ENCODE measurements around the gene LIN9.

The LIN9 gene

DNA sequence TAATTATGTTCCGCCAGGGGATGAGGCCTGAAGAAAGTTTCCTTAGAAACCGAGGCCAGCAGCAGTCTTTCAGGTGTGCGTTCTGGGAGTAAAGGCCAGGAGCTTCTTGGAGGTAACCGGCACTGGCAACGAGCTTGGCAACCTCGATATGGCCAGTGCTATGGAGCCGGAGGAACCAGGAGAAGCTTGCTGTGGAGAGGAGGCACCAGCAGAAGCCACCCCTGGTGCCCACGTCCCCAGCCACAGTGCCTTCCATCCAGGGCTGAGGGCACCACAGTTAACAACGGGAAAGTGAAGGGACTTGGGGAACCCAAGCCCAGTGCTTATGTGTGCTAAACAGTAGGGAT is 41.5 kb upstream of the LIN9 start:
- H3K27ac ChIP-seq (ENCODE audit: low read depth, low read length), result peak overlapping the region; percentile 98
- H3F3A ChIP-seq (ENCODE audit: control insufficient read depth, insufficient read depth), result peaks cover 51% of the 10 kb centered on the region
- no peak for TF ChIP-seq EZH2phosphoT487 (IDR thresholded peaks at IDR 0.05; ENCODE audit: borderline replicate concordance, low read length)
- TF ChIP-seq, protein P1, sequence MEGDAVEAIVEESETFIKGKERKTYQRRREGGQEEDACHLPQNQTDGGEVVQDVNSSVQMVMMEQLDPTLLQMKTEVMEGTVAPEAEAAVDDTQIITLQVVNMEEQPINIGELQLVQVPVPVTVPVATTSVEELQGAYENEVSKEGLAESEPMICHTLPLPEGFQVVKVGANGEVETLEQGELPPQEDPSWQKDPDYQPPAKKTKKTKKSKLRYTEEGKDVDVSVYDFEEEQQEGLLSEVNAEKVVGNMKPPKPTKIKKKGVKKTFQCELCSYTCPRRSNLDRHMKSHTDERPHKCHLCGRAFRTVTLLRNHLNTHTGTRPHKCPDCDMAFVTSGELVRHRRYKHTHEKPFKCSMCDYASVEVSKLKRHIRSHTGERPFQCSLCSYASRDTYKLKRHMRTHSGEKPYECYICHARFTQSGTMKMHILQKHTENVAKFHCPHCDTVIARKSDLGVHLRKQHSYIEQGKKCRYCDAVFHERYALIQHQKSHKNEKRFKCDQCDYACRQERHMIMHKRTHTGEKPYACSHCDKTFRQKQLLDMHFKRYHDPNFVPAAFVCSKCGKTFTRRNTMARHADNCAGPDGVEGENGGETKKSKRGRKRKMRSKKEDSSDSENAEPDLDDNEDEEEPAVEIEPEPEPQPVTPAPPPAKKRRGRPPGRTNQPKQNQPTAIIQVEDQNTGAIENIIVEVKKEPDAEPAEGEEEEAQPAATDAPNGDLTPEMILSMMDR (IDR thresholded peaks at IDR 0.05; ENCODE audit: low read depth, low read length, poor library complexity, severe bottlenecking), result no peak
- H3K9me2 ChIP-seq (replicated peaks; ENCODE audit: control insufficient read depth, low read length), result no peaks in the 10 kb centered on the region
- H3K4me1 ChIP-seq (ENCODE audit: control insufficient read depth, low read length), result peaks cover 80% of the 10 kb centered on the region
- no peaks in the 10 kb centered on the region for H3K79me2 ChIP-seq (ENCODE audit: control insufficient read depth, low read length)
- H4K20me1 ChIP-seq (ENCODE audit: control insufficient read depth, insufficient read depth, low read depth, low read length), result no peaks in the 10 kb centered on the region
- H3K4me3 ChIP-seq (ENCODE audit: low read length), result peak overlapping the region; percentile 65
- H3K27me3 ChIP-seq (ENCODE audit: control insufficient read depth, low read length), result no peaks in the 10 kb centered on the region
- peaks cover 22% of the 10 kb centered on the region for H3K36me3 ChIP-seq (ENCODE audit: control insufficient read depth, low read length)
- H3K9me3 ChIP-seq (ENCODE audit: control insufficient read depth, insufficient read depth, low read length), result no peaks in the 10 kb centered on the region
- H3K4me2 ChIP-seq (ENCODE audit: low read length), result peak overlapping the region; percentile 85

GRCh38 chr1:226349801-226350518 is 41.0 kb upstream of the LIN9 start:
- Histone ChIP-seq H3K27ac (ENCODE audit: low read depth, low read length) (peak overlapping the region; percentile 98), H3F3A (ENCODE audit: control insufficient read depth, insufficient read depth) (peaks cover 48% of the 10 kb centered on the region), H3K4me2 (ENCODE audit: low read length) (peak overlapping the region; percentile 85), H3K9me2 (replicated peaks; ENCODE audit: control insufficient read depth, low read length) (no peaks in the 10 kb centered on the region), H3K9me3 (ENCODE audit: control insufficient read depth, insufficient read depth, low read length) (no peaks in the 10 kb centered on the region), H3K79me2 (ENCODE audit: control insufficient read depth, low read length) (no peaks in the 10 kb centered on the region), H3K4me1 (ENCODE audit: control insufficient read depth, low read length) (peaks cover 80% of the 10 kb centered on the region), H3K4me3 (ENCODE audit: low read length) (peak overlapping the region; percentile 65), H3K36me3 (ENCODE audit: control insufficient read depth, low read length) (peaks cover 17% of the 10 kb centered on the region), H3K27me3 (ENCODE audit: control insufficient read depth, low read length) (no peaks in the 10 kb centered on the region), H4K20me1 (ENCODE audit: control insufficient read depth, insufficient read depth, low read depth, low read length) (no peaks in the 10 kb centered on the region)
- TF ChIP-seq, protein P1 (IDR thresholded peaks at IDR 0.05; ENCODE audit: low read depth, low read length, poor library complexity, severe bottlenecking), result no peak
- TF ChIP-seq EZH2phosphoT487 (IDR thresholded peaks at IDR 0.05; ENCODE audit: borderline replicate concordance, low read length), result no peak

DNA sequence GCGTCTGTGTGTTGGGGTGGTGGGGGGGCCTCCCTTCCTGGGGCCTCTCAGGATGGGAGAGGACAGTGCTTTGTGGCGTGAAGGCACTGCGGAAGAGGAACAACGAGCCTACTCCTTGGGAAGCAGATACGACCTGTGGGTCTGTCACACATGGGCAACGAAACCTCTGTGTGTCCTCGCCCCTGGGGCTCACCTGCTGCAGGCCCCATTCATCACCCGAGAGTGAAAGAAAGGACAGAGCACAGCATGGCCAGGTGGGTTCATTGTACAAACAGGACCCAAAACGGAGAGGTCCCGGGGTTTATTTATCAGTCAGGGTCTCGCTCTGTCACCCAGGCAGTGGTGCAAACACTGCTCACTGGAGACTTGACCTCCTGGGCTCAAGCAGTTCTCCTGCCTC is 40.1 kb upstream of the LIN9 start:
- H3K4me2 ChIP-seq (ENCODE audit: low read length), result peak overlapping the region; percentile 85
- no peaks in the 10 kb centered on the region for H3K9me3 ChIP-seq (ENCODE audit: control insufficient read depth, insufficient read depth, low read length)
- H3K36me3 ChIP-seq (ENCODE audit: control insufficient read depth, low read length), result peaks cover 12% of the 10 kb centered on the region
- H3F3A ChIP-seq (ENCODE audit: control insufficient read depth, insufficient read depth), result peaks cover 46% of the 10 kb centered on the region
- no peaks in the 10 kb centered on the region for H3K27me3 ChIP-seq (ENCODE audit: control insufficient read depth, low read length)
- no peak for TF ChIP-seq EZH2phosphoT487 (IDR thresholded peaks at IDR 0.05; ENCODE audit: borderline replicate concordance, low read length)
- TF ChIP-seq, protein P1 (IDR thresholded peaks at IDR 0.05; ENCODE audit: low read depth, low read length, poor library complexity, severe bottlenecking), result no peak
- H3K4me3 ChIP-seq (ENCODE audit: low read length), result peak overlapping the region; percentile 65
- H4K20me1 ChIP-seq (ENCODE audit: control insufficient read depth, insufficient read depth, low read depth, low read length), result no peaks in the 10 kb centered on the region
- H3K4me1 ChIP-seq (ENCODE audit: control insufficient read depth, low read length), result peaks cover 80% of the 10 kb centered on the region
- peak overlapping the region; percentile 98 for H3K27ac ChIP-seq (ENCODE audit: low read depth, low read length)
- no peaks in the 10 kb centered on the region for H3K9me2 ChIP-seq (replicated peaks; ENCODE audit: control insufficient read depth, low read length)
- H3K79me2 ChIP-seq (ENCODE audit: control insufficient read depth, low read length), result no peaks in the 10 kb centered on the region
